H9 (cell line): ENCODE measurements around the gene UBE2G1. TPM values are rescaled to one million over a fixed set of nuclear protein-coding genes. Genes with fewer than 3 reads are reported as not detected.
A peak's percentile ranks its signal among the peaks of the same experiment; 100 is the strongest.

Source experiments
- DNase-seq: peaks from one replicate; pipeline ENCODE4 v3.0.0-alpha.2; 2017
- H2AFZ ChIP-seq: one replicate; pipeline ENCODE4 v1.6.1; 2013; ENCODE audit warnings: mild to moderate bottlenecking, low read length, control low read depth, moderate library complexity
- H2AK5ac ChIP-seq: 2 replicates; pipeline ENCODE4 v1.6.1; 2013; ENCODE audit warnings: low read length, control low read depth, mixed read lengths; ENCODE audit not compliant: insufficient read length
- H2BK120ac ChIP-seq: one replicate; pipeline ENCODE4 v1.6.1; 2013; ENCODE audit warnings: low read depth, mild to moderate bottlenecking, low read length, control low read depth, inconsistent platforms; ENCODE audit not compliant: poor library complexity, severe bottlenecking
- H2BK12ac ChIP-seq: 2 replicates; pipeline ENCODE4 v1.6.1; 2013; ENCODE audit warnings: low read length, control low read depth, mixed read lengths, low read depth; ENCODE audit not compliant: insufficient read length
- H2BK15ac ChIP-seq: 2 replicates; pipeline ENCODE4 v1.6.1; 2013; ENCODE audit warnings: low read depth, low read length, control low read depth
- H2BK20ac ChIP-seq: one replicate; pipeline ENCODE4 v1.6.1; 2013; ENCODE audit warnings: low read depth, mild to moderate bottlenecking, low read length, control low read depth, inconsistent platforms; ENCODE audit not compliant: poor library complexity, severe bottlenecking
- H2BK5ac ChIP-seq: 2 replicates; pipeline ENCODE4 v1.6.1; 2013; ENCODE audit warnings: low read length, control low read depth, mixed read lengths; ENCODE audit not compliant: insufficient read length
- H3K14ac ChIP-seq: 2 replicates; pipeline ENCODE4 v1.6.1; 2013; ENCODE audit warnings: low read length, control low read depth; ENCODE audit not compliant: insufficient read depth
- H3K18ac ChIP-seq: 2 replicates; pipeline ENCODE4 v1.6.1; 2013; ENCODE audit warnings: low read depth, mild to moderate bottlenecking, mixed read lengths, low read length, control low read depth; ENCODE audit not compliant: insufficient read length
- H3K23ac ChIP-seq: 2 replicates; pipeline ENCODE4 v1.6.1; 2013; ENCODE audit warnings: low read length, control low read depth, mixed read lengths, low read depth; ENCODE audit not compliant: insufficient read length
- H3K23me2 ChIP-seq: 2 replicates; pipeline ENCODE4 v1.6.1; 2013; ENCODE audit warnings: low read depth, mild to moderate bottlenecking, mixed read lengths, low read length, control low read depth; ENCODE audit not compliant: insufficient read length, poor library complexity, severe bottlenecking
- H3K27ac ChIP-seq: 2 replicates; pipeline ENCODE4 v1.5.1; 2013; ENCODE audit warnings: low read length, control low read depth, mixed read lengths, low read depth; ENCODE audit not compliant: insufficient read length
- H3K27me3 ChIP-seq: 2 replicates; pipeline ENCODE4 v1.6.1; 2013; ENCODE audit warnings: low read length, control low read depth, inconsistent platforms; ENCODE audit not compliant: insufficient read depth
- H3K4ac ChIP-seq: 2 replicates; pipeline ENCODE4 v1.6.1; 2013; ENCODE audit warnings: low read depth, mild to moderate bottlenecking, control low read depth, inconsistent platforms, low read length, moderate library complexity
- H3K4me1 ChIP-seq: 2 replicates; pipeline ENCODE4 v1.6.1; 2013; ENCODE audit warnings: low read length, control low read depth, inconsistent platforms; ENCODE audit not compliant: insufficient read depth
- H3K4me2 ChIP-seq: 2 replicates; pipeline ENCODE4 v1.6.1; 2013; ENCODE audit warnings: low read length, control low read depth, mixed read lengths; ENCODE audit not compliant: insufficient read length, insufficient read depth
- H3K56ac ChIP-seq: 2 replicates; pipeline ENCODE4 v1.6.1; 2013; ENCODE audit warnings: low read depth, mild to moderate bottlenecking, mixed read lengths, low read length, control low read depth; ENCODE audit not compliant: insufficient read length
- H3K79me1 ChIP-seq: 2 replicates; pipeline ENCODE4 v1.6.1; 2013; ENCODE audit warnings: low read depth, mild to moderate bottlenecking, moderate library complexity, low read length, control low read depth, inconsistent platforms; ENCODE audit not compliant: insufficient read depth, poor library complexity, severe bottlenecking
- H3K79me2 ChIP-seq: 2 replicates; pipeline ENCODE4 v1.6.1; 2013; ENCODE audit warnings: low read length, control low read depth, inconsistent platforms; ENCODE audit not compliant: insufficient read depth
- H3K9ac ChIP-seq: 2 replicates; pipeline ENCODE4 v1.6.1; 2013; ENCODE audit warnings: low read length, control low read depth, mixed read lengths; ENCODE audit not compliant: insufficient read length; ENCODE audit errors: extremely low read depth
- H3K9me3 ChIP-seq: one replicate; pipeline ENCODE4 v1.6.1; 2013; ENCODE audit warnings: low read depth, low read length, inconsistent platforms; ENCODE audit not compliant: control insufficient read depth
- H3T11ph ChIP-seq: one replicate; pipeline ENCODE4 v1.6.1; 2013; ENCODE audit warnings: mild to moderate bottlenecking, low read length, control low read depth, inconsistent platforms
- H4K20me1 ChIP-seq: one replicate; pipeline ENCODE4 v1.6.1; 2013; ENCODE audit not compliant: control insufficient read depth, insufficient read length, insufficient read depth
- H4K5ac ChIP-seq: 2 replicates; pipeline ENCODE4 v1.6.1; 2013; ENCODE audit warnings: low read depth, mild to moderate bottlenecking, mixed read lengths, low read length, control low read depth; ENCODE audit not compliant: insufficient read length
- H4K8ac ChIP-seq: replicated peaks from 2 replicates; pipeline ENCODE4 v1.6.1; 2013; ENCODE audit warnings: low read length, control low read depth, mixed read lengths, low read depth; ENCODE audit not compliant: insufficient read length
- H4K91ac ChIP-seq: 2 replicates; pipeline ENCODE4 v1.6.1; 2013; ENCODE audit warnings: low read depth, mild to moderate bottlenecking, moderate library complexity, mixed read lengths, low read length, control low read depth; ENCODE audit not compliant: insufficient read length
- H3K27ac Mint-ChIP-seq, 3 experiments: 2 replicates in 2 of 3; 3 replicates in 1 of 3; pipeline ENCODE4 v1.8.0; 2020 to 2021; ENCODE audit warnings: mixed read lengths in 3 of 3, mild to moderate bottlenecking in 1 of 3, moderate library complexity in 1 of 3
- H3K27me3 Mint-ChIP-seq: 2 replicates; pipeline ENCODE4 v1.8.0; 2021; ENCODE audit warnings: low read depth, mild to moderate bottlenecking, moderate library complexity, mixed read lengths
- H3K36me3 Mint-ChIP-seq, 3 experiments: 2 replicates in 2 of 3; 3 replicates in 1 of 3; pipeline ENCODE4 v1.8.0; 2020 to 2021; ENCODE audit warnings: low read depth in 3 of 3, mixed read lengths in 3 of 3; ENCODE audit not compliant: insufficient read depth in 1 of 3
- H3K4me1 Mint-ChIP-seq, 2 experiments: 2 replicates each; pipeline ENCODE4 v1.8.0; 2020; ENCODE audit warnings: mixed read lengths in 2 of 2
- H3K4me3 Mint-ChIP-seq, 2 experiments: 2 replicates in 1 of 2; 3 replicates in 1 of 2; pipeline ENCODE4 v1.8.0; 2020 to 2021; ENCODE audit warnings: mild to moderate bottlenecking in 2 of 2, mixed read lengths in 2 of 2, moderate library complexity in 1 of 2
- H3K9me3 Mint-ChIP-seq, 2 experiments: 2 replicates in 1 of 2; 3 replicates in 1 of 2; pipeline ENCODE4 v1.8.0; 2020; ENCODE audit warnings: mild to moderate bottlenecking in 2 of 2, mixed read lengths in 2 of 2, moderate library complexity in 1 of 2
- WGBS: extraction: QIAGEN DNeasy Blood & Tissue Kit; methylation state at CpG from one replicate; pipeline ENCODE4 v1.1.7; 2013; ENCODE audit warnings: missing lambda C conversion rate, low lambda C conversion rate, mixed read lengths; ENCODE audit not compliant: insufficient read length; ENCODE audit errors: extremely low coverage; 5-methylcytosine and 5-hydroxymethylcytosine counted together
- total RNA-seq: library from RNA; stranded (reverse); gene quantifications from 2 replicates; pipeline ENCODE4 v1.2.1, GENCODE V29; 2021
- TF ChIP-seq, protein P1 (sequence below): fragments of 200-600 bp; sonication (generic); conservative IDR thresholded peaks from 3 replicates; pipeline ENCODE4 v1.8.0; 2021; ENCODE audit warnings: antibody characterized with exemption, mild to moderate bottlenecking

UBE2G1 gene
- total RNA-seq, 1 experiment from 2014 or later, result 188 TPM

DNA sequence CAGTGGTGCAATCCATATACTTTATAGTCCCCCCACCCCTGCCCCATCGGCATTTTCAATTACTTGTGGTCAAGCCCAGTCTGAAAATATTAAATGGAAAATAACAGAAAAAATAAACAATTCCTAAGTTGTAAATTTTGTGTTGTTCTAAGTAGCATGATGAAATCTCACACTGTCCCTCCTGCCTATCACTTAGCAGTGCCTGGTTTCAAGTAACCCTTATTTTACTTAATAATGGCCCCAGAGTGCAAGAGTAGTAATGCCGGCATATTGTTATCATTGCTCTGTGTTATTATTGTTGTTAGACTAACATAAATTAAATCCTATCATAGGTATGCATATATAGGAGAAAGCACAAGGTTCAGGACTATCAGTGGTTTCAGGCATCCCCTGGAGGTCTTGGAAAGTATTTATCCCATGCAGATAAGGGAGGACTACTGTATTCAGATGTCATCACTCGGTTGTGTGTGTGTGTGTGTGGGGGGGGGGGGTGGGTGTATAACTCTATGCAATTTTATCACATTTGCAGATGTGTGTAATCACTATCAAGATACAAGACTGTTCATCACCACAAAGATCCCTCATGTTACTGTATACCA lies 9.3 kb downstream of the UBE2G1 start:
- no peaks in the 10 kb centered on the region for H3K9me3 Mint-ChIP-seq
- H3K9ac ChIP-seq, result no peak overlapping the region

More for the DNA sequence above, 9.3 kb downstream of the UBE2G1 start:
- Histone ChIP-seq H3K4ac (no peak overlapping the region), H3K18ac (no peak overlapping the region), H2BK5ac (no peak overlapping the region), H2BK15ac (no peak overlapping the region), H4K91ac (no peak overlapping the region), H3K79me2 (peaks cover 65% of the 10 kb centered on the region), H3K4me2 (no peak overlapping the region), H3K4me1 (peaks cover 2% of the 10 kb centered on the region; the same call in 1 of the 2 replicates), H3T11ph (no peak overlapping the region), H2AFZ (no peak overlapping the region), H3K23me2 (no peaks in the 10 kb centered on the region), H2BK120ac (no peak overlapping the region), H3K56ac (no peak overlapping the region), H2BK12ac (no peak overlapping the region), H3K27ac (no peak overlapping the region), H4K5ac (no peak overlapping the region), H2AK5ac (no peak overlapping the region), H2BK20ac (no peak overlapping the region), H4K20me1 (no peaks in the 10 kb centered on the region), H3K27me3 (no peaks in the 10 kb centered on the region), H3K14ac (no peak overlapping the region), H4K8ac (no peak overlapping the region), H3K9me3 (no peaks in the 10 kb centered on the region), H3K79me1 (peaks cover 3% of the 10 kb centered on the region), H3K23ac (no peak overlapping the region)
- TF ChIP-seq, protein P1, sequence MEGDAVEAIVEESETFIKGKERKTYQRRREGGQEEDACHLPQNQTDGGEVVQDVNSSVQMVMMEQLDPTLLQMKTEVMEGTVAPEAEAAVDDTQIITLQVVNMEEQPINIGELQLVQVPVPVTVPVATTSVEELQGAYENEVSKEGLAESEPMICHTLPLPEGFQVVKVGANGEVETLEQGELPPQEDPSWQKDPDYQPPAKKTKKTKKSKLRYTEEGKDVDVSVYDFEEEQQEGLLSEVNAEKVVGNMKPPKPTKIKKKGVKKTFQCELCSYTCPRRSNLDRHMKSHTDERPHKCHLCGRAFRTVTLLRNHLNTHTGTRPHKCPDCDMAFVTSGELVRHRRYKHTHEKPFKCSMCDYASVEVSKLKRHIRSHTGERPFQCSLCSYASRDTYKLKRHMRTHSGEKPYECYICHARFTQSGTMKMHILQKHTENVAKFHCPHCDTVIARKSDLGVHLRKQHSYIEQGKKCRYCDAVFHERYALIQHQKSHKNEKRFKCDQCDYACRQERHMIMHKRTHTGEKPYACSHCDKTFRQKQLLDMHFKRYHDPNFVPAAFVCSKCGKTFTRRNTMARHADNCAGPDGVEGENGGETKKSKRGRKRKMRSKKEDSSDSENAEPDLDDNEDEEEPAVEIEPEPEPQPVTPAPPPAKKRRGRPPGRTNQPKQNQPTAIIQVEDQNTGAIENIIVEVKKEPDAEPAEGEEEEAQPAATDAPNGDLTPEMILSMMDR, result no peak
- H3K4me3 Mint-ChIP-seq, result no peak overlapping the region
- peak overlapping the region in 1 of 3 experiments; percentile 81; a peak in 2 of 7 replicates for H3K27ac Mint-ChIP-seq
- WGBS, result no CpG with 5 or more reads among the region's 3 CpGs
- peaks cover 26 to 33% of the 10 kb centered on the region in 2 experiments for H3K4me1 Mint-ChIP-seq
- DNase-seq, result no peak
- H3K36me3 Mint-ChIP-seq, result peaks cover under 1 to 23% (median 23%) of the 10 kb centered on the region in 3 experiments; a peak in 6 of 7 replicates
- no peaks in the 10 kb centered on the region for H3K27me3 Mint-ChIP-seq
